H9 (cell line): ENCODE measurements around the gene TPX2. TPM values are rescaled to one million over a fixed set of nuclear protein-coding genes. Genes with fewer than 3 reads are reported as not detected.
A peak's percentile ranks its signal among the peaks of the same experiment; 100 is the strongest.

Experiments
- DNase-seq: peaks from one replicate; pipeline ENCODE4 v3.0.0-alpha.2; 2017
- H2AFZ ChIP-seq: one replicate; pipeline ENCODE4 v1.6.1; 2013; ENCODE audit warnings: mild to moderate bottlenecking, low read length, control low read depth, moderate library complexity
- H2AK5ac ChIP-seq: 2 replicates; pipeline ENCODE4 v1.6.1; 2013; ENCODE audit warnings: low read length, control low read depth, mixed read lengths; ENCODE audit not compliant: insufficient read length
- H2BK120ac ChIP-seq: one replicate; pipeline ENCODE4 v1.6.1; 2013; ENCODE audit warnings: low read depth, mild to moderate bottlenecking, low read length, control low read depth, inconsistent platforms; ENCODE audit not compliant: poor library complexity, severe bottlenecking
- H2BK12ac ChIP-seq: 2 replicates; pipeline ENCODE4 v1.6.1; 2013; ENCODE audit warnings: low read length, control low read depth, mixed read lengths, low read depth; ENCODE audit not compliant: insufficient read length
- H2BK15ac ChIP-seq: 2 replicates; pipeline ENCODE4 v1.6.1; 2013; ENCODE audit warnings: low read depth, low read length, control low read depth
- H2BK20ac ChIP-seq: one replicate; pipeline ENCODE4 v1.6.1; 2013; ENCODE audit warnings: low read depth, mild to moderate bottlenecking, low read length, control low read depth, inconsistent platforms; ENCODE audit not compliant: poor library complexity, severe bottlenecking
- H2BK5ac ChIP-seq: 2 replicates; pipeline ENCODE4 v1.6.1; 2013; ENCODE audit warnings: low read length, control low read depth, mixed read lengths; ENCODE audit not compliant: insufficient read length
- H3K14ac ChIP-seq: 2 replicates; pipeline ENCODE4 v1.6.1; 2013; ENCODE audit warnings: low read length, control low read depth; ENCODE audit not compliant: insufficient read depth
- H3K18ac ChIP-seq: 2 replicates; pipeline ENCODE4 v1.6.1; 2013; ENCODE audit warnings: low read depth, mild to moderate bottlenecking, mixed read lengths, low read length, control low read depth; ENCODE audit not compliant: insufficient read length
- H3K23ac ChIP-seq: 2 replicates; pipeline ENCODE4 v1.6.1; 2013; ENCODE audit warnings: low read length, control low read depth, mixed read lengths, low read depth; ENCODE audit not compliant: insufficient read length
- H3K23me2 ChIP-seq: 2 replicates; pipeline ENCODE4 v1.6.1; 2013; ENCODE audit warnings: low read depth, mild to moderate bottlenecking, mixed read lengths, low read length, control low read depth; ENCODE audit not compliant: insufficient read length, poor library complexity, severe bottlenecking
- H3K27ac ChIP-seq: 2 replicates; pipeline ENCODE4 v1.5.1; 2013; ENCODE audit warnings: low read length, control low read depth, mixed read lengths, low read depth; ENCODE audit not compliant: insufficient read length
- H3K27me3 ChIP-seq: 2 replicates; pipeline ENCODE4 v1.6.1; 2013; ENCODE audit warnings: low read length, control low read depth, inconsistent platforms; ENCODE audit not compliant: insufficient read depth
- H3K4ac ChIP-seq: 2 replicates; pipeline ENCODE4 v1.6.1; 2013; ENCODE audit warnings: low read depth, mild to moderate bottlenecking, control low read depth, inconsistent platforms, low read length, moderate library complexity
- H3K4me1 ChIP-seq: 2 replicates; pipeline ENCODE4 v1.6.1; 2013; ENCODE audit warnings: low read length, control low read depth, inconsistent platforms; ENCODE audit not compliant: insufficient read depth
- H3K4me2 ChIP-seq: 2 replicates; pipeline ENCODE4 v1.6.1; 2013; ENCODE audit warnings: low read length, control low read depth, mixed read lengths; ENCODE audit not compliant: insufficient read length, insufficient read depth
- H3K56ac ChIP-seq: 2 replicates; pipeline ENCODE4 v1.6.1; 2013; ENCODE audit warnings: low read depth, mild to moderate bottlenecking, mixed read lengths, low read length, control low read depth; ENCODE audit not compliant: insufficient read length
- H3K79me1 ChIP-seq: 2 replicates; pipeline ENCODE4 v1.6.1; 2013; ENCODE audit warnings: low read depth, mild to moderate bottlenecking, moderate library complexity, low read length, control low read depth, inconsistent platforms; ENCODE audit not compliant: insufficient read depth, poor library complexity, severe bottlenecking
- H3K79me2 ChIP-seq: 2 replicates; pipeline ENCODE4 v1.6.1; 2013; ENCODE audit warnings: low read length, control low read depth, inconsistent platforms; ENCODE audit not compliant: insufficient read depth
- H3K9ac ChIP-seq: 2 replicates; pipeline ENCODE4 v1.6.1; 2013; ENCODE audit warnings: low read length, control low read depth, mixed read lengths; ENCODE audit not compliant: insufficient read length; ENCODE audit errors: extremely low read depth
- H3K9me3 ChIP-seq: one replicate; pipeline ENCODE4 v1.6.1; 2013; ENCODE audit warnings: low read depth, low read length, inconsistent platforms; ENCODE audit not compliant: control insufficient read depth
- H3T11ph ChIP-seq: one replicate; pipeline ENCODE4 v1.6.1; 2013; ENCODE audit warnings: mild to moderate bottlenecking, low read length, control low read depth, inconsistent platforms
- H4K20me1 ChIP-seq: one replicate; pipeline ENCODE4 v1.6.1; 2013; ENCODE audit not compliant: control insufficient read depth, insufficient read length, insufficient read depth
- H4K5ac ChIP-seq: 2 replicates; pipeline ENCODE4 v1.6.1; 2013; ENCODE audit warnings: low read depth, mild to moderate bottlenecking, mixed read lengths, low read length, control low read depth; ENCODE audit not compliant: insufficient read length
- H4K8ac ChIP-seq: replicated peaks from 2 replicates; pipeline ENCODE4 v1.6.1; 2013; ENCODE audit warnings: low read length, control low read depth, mixed read lengths, low read depth; ENCODE audit not compliant: insufficient read length
- H4K91ac ChIP-seq: 2 replicates; pipeline ENCODE4 v1.6.1; 2013; ENCODE audit warnings: low read depth, mild to moderate bottlenecking, moderate library complexity, mixed read lengths, low read length, control low read depth; ENCODE audit not compliant: insufficient read length
- H3K27ac Mint-ChIP-seq, 3 experiments: 2 replicates in 2 of 3; 3 replicates in 1 of 3; pipeline ENCODE4 v1.8.0; 2020 to 2021; ENCODE audit warnings: mixed read lengths in 3 of 3, mild to moderate bottlenecking in 1 of 3, moderate library complexity in 1 of 3
- H3K27me3 Mint-ChIP-seq: 2 replicates; pipeline ENCODE4 v1.8.0; 2021; ENCODE audit warnings: low read depth, mild to moderate bottlenecking, moderate library complexity, mixed read lengths
- H3K36me3 Mint-ChIP-seq, 3 experiments: 2 replicates in 2 of 3; 3 replicates in 1 of 3; pipeline ENCODE4 v1.8.0; 2020 to 2021; ENCODE audit warnings: low read depth in 3 of 3, mixed read lengths in 3 of 3; ENCODE audit not compliant: insufficient read depth in 1 of 3
- H3K4me1 Mint-ChIP-seq, 2 experiments: 2 replicates each; pipeline ENCODE4 v1.8.0; 2020; ENCODE audit warnings: mixed read lengths in 2 of 2
- H3K4me3 Mint-ChIP-seq, 2 experiments: 2 replicates in 1 of 2; 3 replicates in 1 of 2; pipeline ENCODE4 v1.8.0; 2020 to 2021; ENCODE audit warnings: mild to moderate bottlenecking in 2 of 2, mixed read lengths in 2 of 2, moderate library complexity in 1 of 2
- H3K9me3 Mint-ChIP-seq, 2 experiments: 2 replicates in 1 of 2; 3 replicates in 1 of 2; pipeline ENCODE4 v1.8.0; 2020; ENCODE audit warnings: mild to moderate bottlenecking in 2 of 2, mixed read lengths in 2 of 2, moderate library complexity in 1 of 2
- CTCF ChIP-seq: fragments of 200-600 bp; sonication (generic); conservative IDR thresholded peaks from 3 replicates; pipeline ENCODE4 v1.8.0; 2021; ENCODE audit warnings: antibody characterized with exemption, mild to moderate bottlenecking
- whole genome bisulfite sequencing: extraction: QIAGEN DNeasy Blood & Tissue Kit; methylation state at CpG from one replicate; pipeline ENCODE4 v1.1.7; 2013; ENCODE audit warnings: missing lambda C conversion rate, low lambda C conversion rate, mixed read lengths; ENCODE audit not compliant: insufficient read length; ENCODE audit errors: extremely low coverage; 5-methylcytosine and 5-hydroxymethylcytosine counted together
- total RNA-seq: library from RNA; stranded (reverse); gene quantifications from 2 replicates; pipeline ENCODE4 v1.2.1, GENCODE V29; 2021

The TPX2 gene
- total RNA-seq, 1 experiment from 2014 or later = 161 TPM

DNA sequence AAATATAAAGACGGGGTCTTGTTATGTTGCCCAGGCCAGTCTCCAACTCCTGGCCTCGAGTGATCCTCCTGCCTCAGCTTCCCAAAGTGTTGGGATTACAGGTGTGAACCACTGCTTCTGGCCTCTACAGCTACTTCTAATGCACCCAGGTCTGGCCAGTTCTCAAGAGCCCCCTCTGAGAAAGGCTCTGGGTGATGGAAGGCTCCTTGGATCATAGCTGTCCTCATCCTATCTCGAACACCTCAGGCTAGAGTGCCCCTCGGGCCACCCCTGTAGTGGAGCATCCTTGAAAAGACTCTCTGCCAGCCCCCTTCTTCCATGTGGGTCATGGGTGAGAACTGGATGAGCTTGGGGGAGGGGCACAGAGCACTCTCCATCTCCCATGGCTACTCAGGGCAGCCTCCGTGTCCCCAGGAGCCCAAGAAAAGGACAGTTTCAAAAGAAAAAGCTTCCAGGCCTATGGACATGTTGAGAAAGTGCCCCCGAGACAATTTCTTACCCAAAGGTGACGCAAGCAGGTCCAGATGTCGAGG is 79.4 kb downstream of the TPX2 start:
- Histone ChIP-seq H3K9ac (no peak overlapping the region), H3K23me2 (no peaks in the 10 kb centered on the region), H3K14ac (no peak overlapping the region), H3K79me2 (no peaks in the 10 kb centered on the region), H3K79me1 (no peaks in the 10 kb centered on the region), H4K8ac (no peak overlapping the region), H4K5ac (no peak overlapping the region), H3K4ac (no peak overlapping the region), H2BK12ac (no peak overlapping the region), H2BK120ac (no peak overlapping the region), H3T11ph (no peak overlapping the region), H3K9me3 (no peaks in the 10 kb centered on the region), H3K23ac (no peak overlapping the region), H2BK20ac (no peak overlapping the region), H3K56ac (no peak overlapping the region), H3K4me2 (no peak overlapping the region), H4K20me1 (no peaks in the 10 kb centered on the region), H3K4me1 (no peaks in the 10 kb centered on the region), H4K91ac (no peak overlapping the region), H2BK5ac (no peak overlapping the region), H2AFZ (no peak overlapping the region), H3K27ac (no peak overlapping the region), H3K18ac (no peak overlapping the region), H3K27me3 (no peaks in the 10 kb centered on the region), H2AK5ac (no peak overlapping the region), H2BK15ac (no peak overlapping the region)
- WGBS = no CpG with 5 or more reads among the region's 8 CpGs
- Mint-ChIP-seq H3K27ac (peak overlapping the region in 1 of 3 experiments; percentile 22; a peak in 1 of 7 replicates), H3K9me3 (no peaks in the 10 kb centered on the region), H3K36me3 (no peaks in the 10 kb centered on the region), H3K27me3 (peaks cover 5% of the 10 kb centered on the region), H3K4me1 (peaks cover 13 to 32% of the 10 kb centered on the region in 2 experiments), H3K4me3 (no peak overlapping the region)
- DNase-seq = no peak
- TF ChIP-seq CTCF = no peak
